ENCODE results near the gene GDF3.

Gene GDF3

GRCh38 chr12:7716381-7716780 lies 20.8 kb upstream of the GDF3 start:
- Histone ChIP-seq H3K36me3 (ENCODE audit: control insufficient read depth, low read length) (no peaks in the 10 kb centered on the region), H3K27me3 (ENCODE audit: control insufficient read depth, low read length) (no peaks in the 10 kb centered on the region), H3K4me1 (ENCODE audit: control insufficient read depth, low read length) (no peaks in the 10 kb centered on the region), H3K79me2 (ENCODE audit: control insufficient read depth, low read length) (no peaks in the 10 kb centered on the region), H3K4me3 (ENCODE audit: low read length) (no peak overlapping the region), H3K9me2 (replicated peaks; ENCODE audit: control insufficient read depth, low read length) (no peaks in the 10 kb centered on the region), H3K4me2 (ENCODE audit: low read length) (no peak overlapping the region), H4K20me1 (ENCODE audit: control insufficient read depth, insufficient read depth, low read depth, low read length) (no peaks in the 10 kb centered on the region), H3K9me3 (ENCODE audit: control insufficient read depth, insufficient read depth, low read length) (no peaks in the 10 kb centered on the region), H3F3A (ENCODE audit: control insufficient read depth, insufficient read depth) (no peaks in the 10 kb centered on the region), H3K27ac (ENCODE audit: low read depth, low read length) (no peak overlapping the region)
- TF ChIP-seq CTCF (IDR thresholded peaks at IDR 0.05; ENCODE audit: low read depth, low read length, poor library complexity, severe bottlenecking) = peak; percentile 23
- no peak for TF ChIP-seq EZH2phosphoT487 (IDR thresholded peaks at IDR 0.05; ENCODE audit: borderline replicate concordance, low read length)

- no peaks in the 10 kb centered on the region for H4K20me1 ChIP-seq (ENCODE audit: control insufficient read depth, insufficient read depth, low read depth, low read length)
- no peaks in the 10 kb centered on the region for H3K79me2 ChIP-seq (ENCODE audit: control insufficient read depth, low read length)
- no peak overlapping the region for H3K4me3 ChIP-seq (ENCODE audit: low read length)
- no peak overlapping the region for H3K27ac ChIP-seq (ENCODE audit: low read depth, low read length)
- H3K4me1 ChIP-seq (ENCODE audit: control insufficient read depth, low read length) = no peaks in the 10 kb centered on the region
- H3K4me2 ChIP-seq (ENCODE audit: low read length) = no peak overlapping the region
- H3K36me3 ChIP-seq (ENCODE audit: control insufficient read depth, low read length) = no peaks in the 10 kb centered on the region
- TF ChIP-seq CTCF (IDR thresholded peaks at IDR 0.05; ENCODE audit: low read depth, low read length, poor library complexity, severe bottlenecking) = no peak
- TF ChIP-seq EZH2phosphoT487 (IDR thresholded peaks at IDR 0.05; ENCODE audit: borderline replicate concordance, low read length) = no peak
- no peaks in the 10 kb centered on the region for H3K9me2 ChIP-seq (replicated peaks; ENCODE audit: control insufficient read depth, low read length)
- no peaks in the 10 kb centered on the region for H3F3A ChIP-seq (ENCODE audit: control insufficient read depth, insufficient read depth)
- no peaks in the 10 kb centered on the region for H3K9me3 ChIP-seq (ENCODE audit: control insufficient read depth, insufficient read depth, low read length)
- H3K27me3 ChIP-seq (ENCODE audit: control insufficient read depth, low read length) = no peaks in the 10 kb centered on the region
Measured at GRCh38 chr12:7712841-7713442, 17.4 kb upstream of the GDF3 start.

- Histone ChIP-seq H3K4me3 (ENCODE audit: low read length) (no peak within 1 kb of the TSS), H3K4me2 (ENCODE audit: low read length) (no peak within 1 kb of the TSS), H3F3A (ENCODE audit: control insufficient read depth, insufficient read depth) (no peaks in the 10 kb centered on the region), H3K27me3 (ENCODE audit: control insufficient read depth, low read length) (no peaks in the 10 kb centered on the region), H3K27ac (ENCODE audit: low read depth, low read length) (no peak within 1 kb of the TSS), H3K79me2 (ENCODE audit: control insufficient read depth, low read length) (no peaks in the 10 kb centered on the region), H3K36me3 (ENCODE audit: control insufficient read depth, low read length) (no peaks in the 10 kb centered on the region), H3K9me3 (ENCODE audit: control insufficient read depth, insufficient read depth, low read length) (no peaks in the 10 kb centered on the region), H3K4me1 (ENCODE audit: control insufficient read depth, low read length) (no peaks in the 10 kb centered on the region), H3K9me2 (replicated peaks; ENCODE audit: control insufficient read depth, low read length) (no peaks in the 10 kb centered on the region), H4K20me1 (ENCODE audit: control insufficient read depth, insufficient read depth, low read depth, low read length) (no peaks in the 10 kb centered on the region)
- TF ChIP-seq EZH2phosphoT487 (IDR thresholded peaks at IDR 0.05; ENCODE audit: borderline replicate concordance, low read length) = no peak
- TF ChIP-seq CTCF (IDR thresholded peaks at IDR 0.05; ENCODE audit: low read depth, low read length, poor library complexity, severe bottlenecking) = no peak
Measured at GRCh38 chr12:7711133-7711532, 15.6 kb upstream of the GDF3 start, which contains the start of gene DPPA3. TSS of gene DPPA3 (plus strand) at chr12:7711433. CDS start at chr12:7711571, 138 bp downstream.

Data from DOHH2 (cell line).